Stimulated activated CD8-positive, alpha-beta memory T cell treated with anti-CD3 and anti-CD28 coated beads, Interleukin-7, amount 100 ng/mL, for 4 hours (primary cell): ENCODE measurements around the gene NACC1.
"Not testable (repeated sequence)": the region's sequence is repeated elsewhere in the genome, so short reads cannot be mapped to it uniquely, and the experiment has no call there.

Experiments used
- DNase-seq, 2 donors: peaks; one replicate each; pipeline ENCODE4 v3.0.0-alpha.2; 2020; ENCODE audit warnings: low read depth in 2 of 2

The NACC1 gene

DNA sequence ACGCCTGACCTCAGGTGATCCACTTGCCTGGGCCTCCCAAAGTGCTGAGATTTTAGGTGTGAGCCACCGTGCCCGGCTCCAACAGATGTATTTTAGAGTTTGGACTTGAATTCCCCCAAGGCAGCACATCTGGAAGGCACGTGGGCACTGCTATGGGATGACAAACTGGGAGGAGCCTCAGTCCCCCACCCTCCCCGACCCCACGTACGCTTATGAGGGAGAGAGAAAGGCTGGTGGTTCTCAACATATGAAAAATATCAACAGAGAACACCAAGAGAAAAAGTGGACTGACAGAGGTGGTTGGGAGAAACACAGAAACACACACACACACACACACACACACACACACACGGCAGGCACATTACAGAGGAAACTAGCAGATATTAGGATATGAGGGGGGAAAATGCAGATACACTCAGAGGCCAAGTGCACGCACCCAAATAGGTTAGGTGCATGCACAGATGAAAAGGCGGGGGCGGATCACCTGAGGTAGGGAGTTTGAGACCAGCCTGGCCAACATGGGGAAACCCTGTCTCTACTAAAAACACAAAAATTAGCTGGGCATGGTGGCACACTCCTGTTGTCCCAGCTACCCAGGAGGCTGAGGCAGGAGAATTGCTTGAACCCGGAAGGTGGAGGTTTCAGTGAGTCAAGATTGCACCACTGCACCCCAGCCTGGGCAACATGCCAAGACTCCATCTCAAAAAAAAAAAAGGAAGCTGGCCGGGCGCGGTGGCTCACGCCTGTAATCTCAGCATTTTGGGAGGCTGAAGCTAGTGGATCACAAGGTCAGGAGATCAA is 28.9 kb downstream of the NACC1 start:
- no peak for DNase-seq

GRCh38 chr19:13149173-13149627 is 31.1 kb downstream of the NACC1 start:
- DNase-seq: not testable (repeated sequence)

GRCh38 chr19:13149628-13150186 is 31.6 kb downstream of the NACC1 start:
- no peak for DNase-seq

- peak; percentile 90 to 92 for DNase-seq
Measured at GRCh38 chr19:13150187-13150930, 32.3 kb downstream of the NACC1 start, which contains the start of the genes IER2 and STX10. TSS of gene IER2 (plus strand) at chr19:13150411. CDS start at chr19:13153187, 2,776 bp downstream. TSS of gene STX10 (minus strand) at chr19:13150375. CDS start at chr19:13150173, 202 bp downstream.

GRCh38 chr19:13150931-13151604 is 33.0 kb downstream of the NACC1 start:
- no peak for DNase-seq

GRCh38 chr19:13151605-13152355 is 33.7 kb downstream of the NACC1 start:
- DNase-seq: peak; percentile 93 to 96

DNA sequence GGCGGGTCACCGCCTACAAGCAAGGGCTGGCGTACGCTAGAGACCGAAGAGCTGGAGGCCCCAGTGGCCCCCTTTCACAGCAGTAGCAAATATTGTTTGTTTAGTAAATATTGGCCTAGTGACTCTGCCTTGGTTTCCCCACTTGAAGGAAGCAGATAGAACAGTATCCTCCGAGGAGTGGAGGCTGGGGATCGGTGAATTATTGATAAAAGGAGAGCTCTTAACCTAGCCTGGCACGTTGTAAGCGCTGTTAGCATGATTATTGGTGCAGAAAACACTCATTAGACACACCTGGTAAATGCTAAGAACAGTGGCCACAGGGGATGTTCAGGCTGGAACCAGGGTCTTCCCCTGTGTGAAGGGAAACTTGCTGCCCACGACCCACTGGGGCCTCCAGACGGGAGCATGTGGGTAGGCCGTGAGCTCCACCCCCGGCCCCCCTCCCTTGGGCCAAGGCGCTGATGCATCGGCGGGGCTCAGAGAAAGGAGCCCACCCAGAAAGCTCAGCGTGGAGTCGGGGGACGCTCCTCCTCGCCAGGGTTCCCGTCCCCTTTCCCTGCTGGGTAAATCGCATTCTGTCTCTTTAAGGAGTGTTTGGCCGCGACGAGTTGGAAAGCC is 34.4 kb downstream of the NACC1 start:
- no peak for DNase-seq

DNA sequence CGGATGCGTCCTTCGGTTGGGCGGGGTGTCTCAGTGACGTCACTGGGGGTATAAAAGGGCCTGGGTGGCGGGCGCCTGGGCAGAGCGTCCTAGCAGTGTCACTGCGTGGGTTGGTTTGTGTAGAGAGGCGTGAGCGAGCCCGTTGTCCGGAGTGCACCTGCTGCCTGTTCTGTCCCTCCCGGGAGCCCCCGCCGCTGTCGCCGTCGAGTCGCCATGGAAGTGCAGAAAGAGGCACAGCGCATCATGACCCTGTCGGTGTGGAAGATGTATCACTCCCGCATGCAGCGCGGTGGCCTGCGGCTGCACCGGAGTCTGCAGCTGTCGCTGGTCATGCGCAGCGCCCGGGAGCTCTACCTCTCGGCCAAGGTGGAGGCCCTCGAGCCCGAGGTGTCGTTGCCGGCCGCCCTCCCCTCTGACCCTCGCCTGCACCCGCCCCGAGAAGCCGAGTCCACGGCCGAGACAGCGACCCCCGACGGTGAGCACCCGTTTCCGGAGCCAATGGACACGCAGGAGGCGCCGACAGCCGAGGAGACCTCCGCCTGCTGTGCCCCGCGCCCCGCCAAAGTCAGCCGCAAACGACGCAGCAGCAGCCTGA is 35.0 kb downstream of the NACC1 start:
- peak; percentile 90 to 94 for DNase-seq

DNA sequence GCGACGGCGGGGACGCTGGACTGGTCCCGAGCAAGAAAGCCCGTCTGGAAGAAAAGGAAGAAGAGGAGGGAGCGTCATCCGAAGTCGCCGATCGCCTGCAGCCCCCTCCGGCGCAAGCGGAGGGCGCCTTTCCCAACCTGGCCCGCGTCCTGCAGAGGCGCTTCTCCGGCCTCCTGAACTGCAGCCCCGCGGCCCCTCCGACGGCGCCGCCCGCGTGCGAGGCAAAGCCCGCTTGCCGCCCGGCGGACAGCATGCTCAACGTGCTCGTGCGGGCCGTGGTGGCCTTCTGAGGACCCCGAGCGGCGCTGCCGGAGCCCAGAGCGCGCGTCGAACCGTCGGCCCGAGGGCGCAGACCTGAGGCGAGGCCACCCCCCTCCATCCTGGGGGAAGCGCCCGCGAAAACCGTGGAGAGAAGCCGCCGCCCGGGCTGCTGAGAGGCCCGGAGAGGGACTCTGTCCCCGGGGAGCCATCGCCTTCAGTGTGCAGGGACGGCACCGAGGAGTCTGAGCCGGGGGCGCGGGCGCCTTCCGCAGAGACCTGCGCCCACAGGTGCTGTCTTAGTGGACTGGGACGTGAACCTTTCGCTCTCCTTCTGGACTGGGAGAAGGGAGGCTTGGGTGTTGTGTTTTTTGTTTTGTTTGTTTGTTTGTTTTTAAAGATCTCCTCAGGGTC is 35.6 kb downstream of the NACC1 start:
- DNase-seq: no peak

- DNase-seq: peak; percentile 61 to 64
Measured at GRCh38 chr19:13154241-13154778, 36.2 kb downstream of the NACC1 start.

DNA sequence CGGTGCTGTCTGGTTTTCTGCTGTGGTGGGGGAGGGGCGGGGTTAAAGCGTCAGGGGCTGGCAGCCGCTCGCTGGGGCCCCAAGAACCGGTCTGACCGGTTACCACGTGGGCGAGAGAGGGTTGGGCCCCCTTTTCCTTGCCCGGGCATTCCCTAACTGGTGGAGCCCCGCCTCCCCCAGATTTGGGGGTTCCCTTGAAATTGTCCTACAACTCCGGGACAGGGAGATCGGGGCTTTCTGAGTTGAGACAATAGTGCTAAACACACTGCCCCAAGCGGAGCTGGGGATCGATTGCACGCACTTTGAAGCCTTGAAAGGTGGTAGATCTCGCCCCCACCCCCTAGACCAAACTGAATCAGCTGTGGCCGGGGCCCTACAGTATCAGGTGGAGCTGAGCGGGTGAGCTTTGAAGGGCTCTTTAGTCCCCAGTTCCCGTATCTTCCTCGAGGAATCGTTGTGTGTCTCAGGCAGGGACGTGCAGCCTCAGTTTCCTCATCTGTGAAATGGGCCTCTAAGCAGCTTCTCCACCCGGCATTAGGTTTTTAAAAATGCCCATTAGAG is 36.9 kb downstream of the NACC1 start:
- peak; percentile 72 to 75 for DNase-seq

DNA sequence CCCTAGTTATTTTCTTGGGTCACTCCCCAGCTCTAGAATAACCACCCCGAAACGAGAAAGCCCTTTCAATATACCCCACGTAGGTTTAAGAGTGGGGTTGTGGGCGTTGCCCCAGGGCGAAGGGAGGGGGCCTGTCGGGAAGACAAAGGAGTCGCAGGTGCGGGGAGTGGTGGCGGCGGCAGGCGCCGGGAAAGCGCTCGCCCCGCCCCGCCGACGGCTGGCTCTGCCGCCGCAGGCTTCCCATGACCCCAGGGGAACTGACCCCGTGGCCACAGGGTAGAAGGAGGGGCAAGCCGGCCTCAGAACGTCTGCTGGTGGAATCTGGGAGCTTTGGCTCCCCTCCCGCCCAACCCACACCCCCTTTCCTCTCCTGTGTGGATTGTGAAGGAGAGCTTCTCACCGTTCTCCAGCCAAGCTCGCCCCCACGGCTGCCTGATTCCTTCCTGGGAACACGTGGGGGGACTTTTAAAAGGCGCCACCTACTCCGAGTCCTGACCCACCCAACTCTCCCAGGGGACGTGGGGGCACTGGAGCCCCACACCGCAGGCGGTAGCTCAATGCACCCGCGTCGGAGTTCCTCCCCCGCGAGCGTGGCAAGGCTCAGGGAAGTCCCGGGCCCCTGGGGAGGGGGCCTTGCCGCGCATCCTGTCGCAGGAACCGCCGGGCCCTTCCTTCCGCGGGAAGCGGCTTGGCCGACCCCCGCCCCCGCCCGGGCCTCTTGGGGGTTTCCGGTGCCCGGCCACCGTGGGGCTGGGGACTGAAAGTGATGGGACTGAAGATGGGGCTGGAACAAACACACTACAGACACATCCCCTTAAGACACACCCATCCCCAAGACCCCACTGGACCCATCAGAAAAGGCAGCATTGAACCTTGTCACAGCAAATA is 37.7 kb downstream of the NACC1 start:
- peak; percentile 49 to 71 for DNase-seq

GRCh38 chr19:13159713-13160112 is 41.6 kb downstream of the NACC1 start:
- DNase-seq: no peak

DNA sequence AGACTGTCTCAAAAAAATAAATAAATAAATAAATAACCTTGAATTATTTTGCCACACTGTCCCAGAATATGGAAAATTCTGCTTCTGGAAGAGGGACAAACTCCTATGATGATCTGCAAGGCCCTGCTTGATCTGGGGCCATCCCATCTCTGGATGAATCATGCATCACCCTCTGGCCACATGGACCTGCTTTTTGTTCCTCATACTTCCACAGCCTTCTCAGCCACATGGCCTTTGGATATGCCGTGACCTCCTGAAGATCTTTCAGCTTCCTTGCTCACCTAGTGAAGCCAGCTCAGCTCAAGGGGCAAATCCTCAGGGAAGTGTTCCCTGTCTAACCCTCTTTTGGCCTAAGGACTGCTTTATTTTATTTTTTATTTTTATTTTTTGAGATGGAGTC is 42.5 kb downstream of the NACC1 start:
- DNase-seq: no peak

DNA sequence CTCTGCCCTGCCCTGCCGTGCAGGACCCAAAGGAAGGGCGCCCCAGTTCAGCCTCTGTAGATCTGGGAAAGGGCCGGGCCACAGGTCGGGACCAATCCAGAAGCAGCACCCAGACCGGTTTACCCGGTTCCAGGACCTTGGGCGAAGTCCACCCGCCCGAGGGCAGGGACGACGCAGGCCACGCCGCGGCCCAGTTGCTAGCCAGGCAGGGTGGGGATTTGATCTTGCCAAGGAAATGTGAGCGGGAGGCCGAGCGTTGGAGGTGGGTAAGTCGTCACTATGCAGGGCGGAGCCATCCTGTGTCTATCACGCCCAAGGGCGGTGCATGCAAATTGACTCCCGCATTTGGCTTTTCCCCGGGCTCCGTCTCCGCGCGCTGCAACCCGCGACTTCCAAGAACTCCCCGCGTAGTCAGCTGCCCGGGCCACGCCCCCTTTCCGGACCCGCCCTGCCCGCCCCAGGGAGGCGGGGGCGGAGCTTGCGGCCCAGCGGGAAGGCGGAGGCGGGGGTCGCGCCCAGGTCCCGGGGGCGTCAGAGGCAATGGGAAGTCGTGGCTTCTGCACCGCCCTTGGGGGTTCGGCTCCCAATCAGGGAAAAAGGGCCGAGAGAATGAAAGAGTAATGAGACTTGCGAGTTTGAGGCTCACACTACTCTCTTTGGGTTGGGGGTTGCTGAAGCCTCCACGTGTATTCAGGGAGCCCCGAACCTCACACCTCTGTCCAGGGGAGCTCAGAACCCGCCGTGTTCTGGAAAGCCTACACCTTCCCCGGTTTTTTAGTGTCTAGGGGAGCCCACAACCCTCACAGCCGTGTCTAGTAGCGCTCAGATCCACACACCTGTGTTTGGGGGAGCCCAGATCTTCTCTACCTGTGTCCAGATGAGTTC is 44.9 kb downstream of the NACC1 start:
- peak; percentile 90 to 91 for DNase-seq

DNA sequence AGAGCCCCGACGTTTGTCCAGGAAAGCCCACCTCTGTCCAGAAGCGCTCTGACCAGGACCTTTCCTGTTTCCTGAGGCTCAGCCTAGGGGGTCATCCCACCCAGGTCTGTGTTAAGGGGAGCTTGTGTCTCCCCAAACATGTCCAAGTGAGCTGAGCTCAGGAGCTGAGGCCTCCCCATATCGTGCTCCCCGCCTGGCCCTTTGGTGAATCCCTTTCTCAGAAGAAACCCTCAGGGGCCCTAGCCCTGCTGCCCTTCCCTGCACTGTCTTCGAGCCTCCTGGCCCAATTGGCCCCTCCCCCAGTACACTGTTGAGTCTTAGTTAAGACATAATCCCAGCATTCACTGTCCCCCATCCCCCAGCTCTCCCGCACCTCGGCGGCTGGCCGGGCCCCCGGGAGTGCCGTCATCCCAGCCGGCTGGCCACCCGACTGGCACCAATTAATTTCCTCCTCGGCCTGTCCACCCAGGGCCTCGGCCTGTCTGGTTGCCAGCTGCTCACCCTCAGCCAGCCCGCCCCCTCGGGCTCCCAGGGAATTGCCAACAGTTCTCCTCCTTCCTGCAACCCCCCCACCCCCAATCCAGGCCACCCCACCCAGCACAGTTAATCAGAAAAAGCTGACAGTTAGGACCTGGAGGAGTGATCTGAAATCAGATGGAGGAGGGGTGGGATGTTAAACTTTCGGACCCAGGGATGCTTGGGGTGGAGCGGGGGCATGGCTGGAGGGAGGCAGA is 45.7 kb downstream of the NACC1 start:
- DNase-seq: no peak
